BJ (cell line): ENCODE results near the gene KPNB1. TPM values are rescaled to one million over a fixed set of nuclear protein-coding genes. Genes with fewer than 3 reads are reported as not detected.

Experiments used
- CTCF ChIA-PET: fragments of 350-600 bp; formaldehyde crosslinking; extraction: SDS; loops from one replicate; lab custom pipeline; 2021; ENCODE audit warnings: antibody characterized with exemption, inconsistent platforms; lab: Yijun Ruan, JAX
- POLR2A ChIA-PET: fragments of 300-600 bp; sonication (Branson Sonifier 250); formaldehyde crosslinking; extraction: SDS; loops from one replicate; lab custom pipeline; 2021; ENCODE audit warnings: antibody characterized with exemption; lab: Charles Lee
- DNase-seq: peaks from one replicate; pipeline ENCODE4 v3.0.0-alpha.2; 2011; ENCODE audit warnings: low read depth
- H3K27me3 ChIP-seq: 2 replicates; pipeline ENCODE4 v1.6.0; 2011; ENCODE audit warnings: low read length; ENCODE audit not compliant: control insufficient read depth, insufficient read depth
- H3K36me3 ChIP-seq: 2 replicates; pipeline ENCODE4 v1.5.1; 2011; ENCODE audit warnings: low read length; ENCODE audit not compliant: control insufficient read depth, insufficient read depth
- H3K4me3 ChIP-seq: 2 replicates; pipeline ENCODE4 v1.5.1; 2011; ENCODE audit warnings: low read depth, mild to moderate bottlenecking, control low read depth, low read length
- CTCF ChIP-seq: IDR thresholded peaks from 2 replicates; pipeline ENCODE4 v1.5.1; 2011; ENCODE audit warnings: low read depth, mild to moderate bottlenecking, control low read depth, inconsistent platforms, low read length, moderate library complexity; ENCODE audit not compliant: insufficient read depth
- polyA plus RNA-seq: library from polyadenylated mRNA; depleted of rRNA; stranded (reverse); fragments of >200 nt; gene quantifications from 2 replicates; pipeline ENCODE4 v1.2.3, GENCODE V29; 2011

Gene KPNB1
- polyA plus RNA-seq, 1 experiment: 171 TPM

DNA sequence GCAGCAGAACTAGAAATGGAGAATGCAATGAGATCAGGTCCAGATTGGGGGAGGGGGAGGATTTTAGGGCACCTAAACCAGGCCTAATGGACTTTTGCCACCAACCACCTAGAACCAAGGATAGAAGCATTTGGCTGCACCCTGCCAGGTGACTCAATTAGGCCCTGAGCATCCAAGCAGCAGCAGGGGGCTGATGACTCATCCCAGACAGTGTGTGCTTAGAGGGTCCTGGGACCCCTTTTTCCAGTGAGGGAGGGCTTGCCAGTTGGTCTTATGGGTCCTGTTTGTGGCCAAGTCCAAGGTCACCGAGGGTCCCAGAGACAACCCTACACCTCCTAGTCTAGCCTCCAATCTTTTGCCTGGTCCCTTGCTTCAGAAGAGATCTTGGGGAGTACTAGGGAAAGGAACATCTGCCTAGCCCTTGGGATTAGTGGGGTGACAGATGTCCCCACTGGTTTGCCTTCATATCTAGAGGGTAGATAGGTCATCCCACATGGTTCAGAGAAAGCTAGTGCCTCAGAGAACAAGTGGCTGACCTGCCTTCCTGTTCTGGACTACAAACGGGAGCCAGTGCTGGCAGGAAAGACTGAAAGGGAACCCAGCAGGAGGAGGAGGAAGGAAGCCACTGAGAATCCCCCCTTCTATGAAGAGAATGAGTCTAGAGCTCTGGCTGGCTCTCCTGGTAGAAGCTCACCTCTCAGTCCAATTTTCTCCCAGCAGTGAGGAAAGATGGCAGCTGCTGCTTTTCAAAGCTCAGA is 42.6 kb downstream of the KPNB1 start:
- CTCF ChIA-PET: interaction anchor here (1.2 kb wide), 1 partner anchor 15 kb away, joined by 3 read pairs; no protein-coding TSS in a partner anchor
- POLR2A ChIA-PET: no interaction called here
- no peak for TF ChIP-seq CTCF

GRCh38 chr17:47692895-47693730 is 43.4 kb downstream of the KPNB1 start:
- H3K36me3 ChIP-seq: peaks cover 2% of the 10 kb centered on the region
- no peaks in the 10 kb centered on the region for H3K27me3 ChIP-seq
- peak overlapping the region; percentile 77 for H3K4me3 ChIP-seq
- POLR2A ChIA-PET: interaction anchor here (0.7 kb wide), 1 partner anchor 26 kb away, joined by 3 read pairs; no protein-coding TSS in a partner anchor
- CTCF ChIA-PET: interaction anchor here (0.8 kb wide), 1 partner anchor 10 kb away, joined by 4 read pairs; no protein-coding TSS in a partner anchor
- no peak for TF ChIP-seq CTCF
- no peak for DNase-seq

More for the DNA sequence above, 42.6 kb downstream of the KPNB1 start:
- no peak for DNase-seq
- Histone ChIP-seq H3K4me3 (no peak overlapping the region), H3K27me3 (no peaks in the 10 kb centered on the region), H3K36me3 (peaks cover 1% of the 10 kb centered on the region)

- H3K4me3 ChIP-seq: peak within 1 kb of the TSS; percentile 77
- ChIA-PET CTCF (interaction anchor here (0.8 to 0.9 kb wide), 2 partner anchors 11 to 30 kb away, joined by 3 to 4 read pairs; no protein-coding TSS in a partner anchor), POLR2A (interaction anchor here (0.7 kb wide), 1 partner anchor 25 kb away, joined by 3 read pairs; no protein-coding TSS in a partner anchor)
- no peak for DNase-seq
- no peak for TF ChIP-seq CTCF
- peaks cover 5% of the 10 kb centered on the region for H3K36me3 ChIP-seq
- H3K27me3 ChIP-seq: no peaks in the 10 kb centered on the region
These were observed 44.2 kb downstream of the KPNB1 start, which contains the start of gene TBKBP1 for GRCh38 chr17:47693731-47694580. TBKBP1 (plus strand) TSS chr17:47694161; CDS start chr17:47696113, 1,952 bp downstream.

- DNase-seq: no peak
These were observed 45.1 kb downstream of the KPNB1 start for GRCh38 chr17:47694581-47695428.

More at GRCh38 chr17:47694581-47695428, 45.1 kb downstream of the KPNB1 start:
- peak overlapping the region; percentile 77 for H3K4me3 ChIP-seq
- no peak for TF ChIP-seq CTCF
- no peaks in the 10 kb centered on the region for H3K27me3 ChIP-seq
- ChIA-PET CTCF (interaction anchor here (0.9 kb wide), 1 partner anchor 31 kb away, joined by 3 read pairs; no protein-coding TSS in a partner anchor), POLR2A (no interaction called here)
- peaks cover 9% of the 10 kb centered on the region for H3K36me3 ChIP-seq
